ENCODE results near the gene ILF3. TPM values are rescaled to one million over a fixed set of nuclear protein-coding genes. Genes with fewer than 3 reads are reported as not detected.

ILF3 gene
- total RNA-seq, 3 donors from 2014 or later (not counting 1 experiment from before 2014, with no cell fraction given) = 329 to 365 (median 332) TPM

DNA sequence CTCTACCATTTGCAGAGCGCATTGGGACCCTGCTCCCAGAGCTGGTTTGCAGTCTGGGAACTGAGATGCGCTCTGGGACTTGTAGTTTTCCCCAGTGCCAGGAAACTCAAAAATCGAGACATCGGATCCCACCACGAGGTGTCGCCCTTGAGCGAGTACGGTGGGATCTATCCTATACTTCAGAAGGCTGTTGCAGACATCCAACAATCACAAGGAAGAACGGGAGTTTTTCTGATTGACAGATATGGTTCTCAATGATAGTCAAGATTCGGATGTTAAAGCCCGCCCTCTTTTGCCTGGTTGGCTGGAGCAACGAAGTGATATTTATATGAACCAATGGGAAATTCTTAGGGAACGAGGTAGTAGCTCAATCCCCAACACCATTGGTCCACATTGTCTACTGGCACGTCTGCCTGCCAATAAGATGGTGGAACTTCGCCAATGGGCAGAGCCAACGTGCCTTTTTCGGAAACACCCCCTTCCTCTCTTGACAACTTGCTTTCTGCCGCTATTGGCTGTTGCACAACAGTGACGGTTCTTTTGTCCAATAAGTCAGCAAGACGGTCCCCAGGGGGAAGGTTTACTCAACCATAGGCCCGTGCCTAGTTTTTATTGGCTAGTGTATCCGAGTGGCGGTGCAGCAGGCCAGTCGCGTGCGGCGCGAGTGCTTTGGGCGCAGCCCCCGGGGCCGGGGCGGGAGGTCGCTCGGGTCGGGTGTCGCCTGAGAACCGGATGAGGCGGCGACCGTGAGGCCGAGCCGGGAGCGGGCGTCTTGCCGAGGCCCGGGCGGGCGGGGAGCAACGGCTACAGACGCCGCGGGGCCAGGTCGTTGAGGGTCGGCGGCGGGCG, 63.4 kb downstream of the ILF3 start, which contains the start of gene DNM2:
DNM2 (plus strand) TSS at position 724 of the 849 bp plus-strand sequence. CDS start 164 bp downstream, outside the sequence.
- intact Hi-C loops (cut with micrococcal nuclease) = loop anchor here (1.0 kb wide), 5 partner anchors 14 to 147 kb away; partner anchors contain the start of gene TMED1
- peak within 1 kb of the TSS; percentile 92 to 95 for H3K27ac Mint-ChIP-seq
- no peaks in the 10 kb centered on the region for H3K9me3 Mint-ChIP-seq
- no peaks in the 10 kb centered on the region for H3K27me3 ChIP-seq (ENCODE audit: control insufficient read depth, insufficient read depth, low read length)
- peaks cover 7% of the 10 kb centered on the region for H3K36me3 ChIP-seq (ENCODE audit: control insufficient read depth, insufficient read depth, low read length)
- peaks cover 53% of the 10 kb centered on the region for H3K4me1 ChIP-seq (ENCODE audit: control insufficient read depth, insufficient read depth, low read length)
- peak within 1 kb of the TSS; percentile 76 for H3K4me3 ChIP-seq (ENCODE audit: low read length)
- H3K4me1 Mint-ChIP-seq = peaks cover 24 to 42% of the 10 kb centered on the region in 2 donors
- DNase-seq = peak; percentile 96 to 99
- TF ChIP-seq, protein P1, sequence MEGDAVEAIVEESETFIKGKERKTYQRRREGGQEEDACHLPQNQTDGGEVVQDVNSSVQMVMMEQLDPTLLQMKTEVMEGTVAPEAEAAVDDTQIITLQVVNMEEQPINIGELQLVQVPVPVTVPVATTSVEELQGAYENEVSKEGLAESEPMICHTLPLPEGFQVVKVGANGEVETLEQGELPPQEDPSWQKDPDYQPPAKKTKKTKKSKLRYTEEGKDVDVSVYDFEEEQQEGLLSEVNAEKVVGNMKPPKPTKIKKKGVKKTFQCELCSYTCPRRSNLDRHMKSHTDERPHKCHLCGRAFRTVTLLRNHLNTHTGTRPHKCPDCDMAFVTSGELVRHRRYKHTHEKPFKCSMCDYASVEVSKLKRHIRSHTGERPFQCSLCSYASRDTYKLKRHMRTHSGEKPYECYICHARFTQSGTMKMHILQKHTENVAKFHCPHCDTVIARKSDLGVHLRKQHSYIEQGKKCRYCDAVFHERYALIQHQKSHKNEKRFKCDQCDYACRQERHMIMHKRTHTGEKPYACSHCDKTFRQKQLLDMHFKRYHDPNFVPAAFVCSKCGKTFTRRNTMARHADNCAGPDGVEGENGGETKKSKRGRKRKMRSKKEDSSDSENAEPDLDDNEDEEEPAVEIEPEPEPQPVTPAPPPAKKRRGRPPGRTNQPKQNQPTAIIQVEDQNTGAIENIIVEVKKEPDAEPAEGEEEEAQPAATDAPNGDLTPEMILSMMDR (IDR thresholded peaks at IDR 0.05) = peak; percentile 65
- H3K4me3 Mint-ChIP-seq = peak within 1 kb of the TSS; percentile 98
- no peaks in the 10 kb centered on the region for H3K36me3 Mint-ChIP-seq
- H3K27me3 Mint-ChIP-seq (ENCODE audit: low read depth in 2 of 2) = no peaks in the 10 kb centered on the region
- no peaks in the 10 kb centered on the region for H3K9me3 ChIP-seq (ENCODE audit: control insufficient read depth, insufficient read depth, low read length)
- ATAC-seq = peak; percentile 82 to 94 (median 84)
- H3K27ac ChIP-seq (ENCODE audit: low read length) = peak within 1 kb of the TSS; percentile 68
- WGBS (ENCODE audit: insufficient coverage) = under 1% methylated on average over 57 of the region's 57 CpGs

DNA sequence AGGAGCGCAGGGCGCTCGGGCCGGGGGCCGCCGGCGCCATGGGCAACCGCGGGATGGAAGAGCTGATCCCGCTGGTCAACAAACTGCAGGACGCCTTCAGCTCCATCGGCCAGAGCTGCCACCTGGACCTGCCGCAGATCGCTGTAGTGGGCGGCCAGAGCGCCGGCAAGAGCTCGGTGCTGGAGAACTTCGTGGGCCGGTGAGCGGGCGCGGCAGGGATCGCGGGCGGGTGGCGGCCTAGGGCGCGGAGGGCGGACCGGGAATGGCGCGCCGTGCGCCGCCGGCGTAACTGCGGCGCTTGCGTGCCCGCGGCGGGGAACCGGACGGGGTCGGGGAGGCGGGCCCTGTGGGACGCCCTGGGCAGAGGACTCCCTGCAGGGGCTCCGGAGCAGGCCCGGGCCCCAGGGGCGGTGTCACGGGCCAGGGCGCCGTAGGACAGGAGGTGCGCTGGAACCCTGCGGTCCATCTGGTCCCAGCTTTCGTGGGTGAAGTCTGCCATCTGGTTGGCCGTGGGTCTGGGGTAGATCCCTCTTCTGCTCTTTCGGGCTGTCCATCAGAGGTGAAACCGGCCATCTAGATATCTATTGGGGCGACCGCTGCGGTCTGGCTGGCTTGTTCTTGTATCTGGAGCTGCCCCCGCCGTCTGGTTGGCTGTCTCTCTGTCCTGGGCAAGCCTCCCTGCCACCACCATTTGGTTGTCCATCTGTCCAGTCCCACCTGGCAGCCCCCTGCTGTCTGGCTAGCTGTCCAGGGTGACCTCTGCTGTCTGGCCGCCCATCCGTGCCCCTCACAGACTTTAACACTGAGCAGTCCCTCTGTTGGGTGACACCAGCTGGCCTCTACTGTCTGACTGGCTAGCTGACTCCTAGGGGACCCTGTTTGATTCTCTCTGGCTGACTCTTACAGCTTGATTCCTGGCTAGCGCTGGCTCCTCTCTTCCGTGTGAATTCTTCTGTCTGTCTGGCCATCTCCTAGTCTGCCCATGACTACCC, 64.4 kb downstream of the ILF3 start:
- WGBS (ENCODE audit: insufficient coverage) = under 1% methylated on average over 70 of the region's 70 CpGs
- H3K9me3 ChIP-seq (ENCODE audit: control insufficient read depth, insufficient read depth, low read length) = no peaks in the 10 kb centered on the region
- intact Hi-C loops (cut with micrococcal nuclease) = no loop called here
- TF ChIP-seq, protein P1 (IDR thresholded peaks at IDR 0.05) = no peak
- DNase-seq = peak; percentile 53 to 74
- no peaks in the 10 kb centered on the region for H3K27me3 Mint-ChIP-seq (ENCODE audit: low read depth in 2 of 2)
- H3K4me1 ChIP-seq (ENCODE audit: control insufficient read depth, insufficient read depth, low read length) = peaks cover 48% of the 10 kb centered on the region
- H3K9me3 Mint-ChIP-seq = no peaks in the 10 kb centered on the region
- no peaks in the 10 kb centered on the region for H3K27me3 ChIP-seq (ENCODE audit: control insufficient read depth, insufficient read depth, low read length)
- no peaks in the 10 kb centered on the region for H3K36me3 Mint-ChIP-seq
- peak overlapping the region; percentile 98 for H3K4me3 Mint-ChIP-seq
- peak overlapping the region; percentile 76 for H3K4me3 ChIP-seq (ENCODE audit: low read length)
- H3K27ac ChIP-seq (ENCODE audit: low read length) = peak overlapping the region; percentile 68
- H3K27ac Mint-ChIP-seq = peak overlapping the region; percentile 92 to 95
- ATAC-seq = peak in 2 of 3 donors; percentile 4
- peaks cover 26 to 47% of the 10 kb centered on the region in 2 donors for H3K4me1 Mint-ChIP-seq
- peaks cover 6% of the 10 kb centered on the region for H3K36me3 ChIP-seq (ENCODE audit: control insufficient read depth, insufficient read depth, low read length)

DNA sequence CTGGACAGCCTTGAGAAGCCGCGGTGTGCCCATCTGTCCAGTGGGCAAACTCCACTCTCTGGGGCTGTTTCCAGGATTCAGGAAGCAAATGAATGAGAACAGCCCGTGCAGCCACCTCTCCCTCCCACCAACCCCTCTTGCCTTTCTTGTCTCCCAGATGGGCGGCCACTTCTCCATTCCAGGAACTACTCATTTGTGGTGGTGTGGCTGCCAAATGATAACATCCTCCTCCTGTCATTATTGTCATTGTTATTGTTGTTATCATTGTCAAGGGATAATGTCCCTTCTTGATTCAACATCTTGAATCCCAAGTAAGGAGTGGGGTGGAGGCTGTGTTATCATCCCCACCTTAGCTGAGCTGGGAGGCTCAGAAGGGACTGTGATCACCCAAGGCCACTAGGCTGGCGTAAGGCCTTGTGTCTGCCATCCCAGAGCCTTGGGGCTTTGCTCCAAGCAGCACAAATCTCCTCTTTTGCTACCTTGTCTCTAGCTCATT, 65.4 kb downstream of the ILF3 start:
- no peak for ATAC-seq
- H3K27ac ChIP-seq (ENCODE audit: low read length) = peak overlapping the region; percentile 33

More for the DNA sequence above, 65.4 kb downstream of the ILF3 start:
- Mint-ChIP-seq H3K36me3 (no peaks in the 10 kb centered on the region), H3K27ac (peak overlapping the region; percentile 92 to 95), H3K4me1 (peaks cover 31 to 56% of the 10 kb centered on the region in 2 donors), H3K4me3 (peak overlapping the region; percentile 98), H3K27me3 (ENCODE audit: low read depth in 2 of 2) (no peaks in the 10 kb centered on the region), H3K9me3 (no peaks in the 10 kb centered on the region)
- H3K4me3 ChIP-seq (ENCODE audit: low read length) = peak overlapping the region; percentile 76
- no peaks in the 10 kb centered on the region for H3K9me3 ChIP-seq (ENCODE audit: control insufficient read depth, insufficient read depth, low read length)
- no peak for DNase-seq
- no peaks in the 10 kb centered on the region for H3K27me3 ChIP-seq (ENCODE audit: control insufficient read depth, insufficient read depth, low read length)
- H3K4me1 ChIP-seq (ENCODE audit: control insufficient read depth, insufficient read depth, low read length) = peaks cover 50% of the 10 kb centered on the region
- intact Hi-C loops (cut with micrococcal nuclease) = no loop called here
- TF ChIP-seq, protein P1 (IDR thresholded peaks at IDR 0.05) = no peak
- H3K36me3 ChIP-seq (ENCODE audit: control insufficient read depth, insufficient read depth, low read length) = peaks cover 11% of the 10 kb centered on the region
- 43% methylated on average over 5 of the region's 5 CpGs for WGBS (ENCODE audit: insufficient coverage)

Data from natural killer cell (primary cell).